Activated B cell treated with CpG ODN at 0.5 μM for 24 hours (primary cell): ENCODE measurements around the gene P3H1. TPM values are rescaled to one million over a fixed set of nuclear protein-coding genes. Genes with fewer than 3 reads are reported as not detected.
"Not testable (repeated sequence)": the region's sequence is repeated elsewhere in the genome, so short reads cannot be mapped to it uniquely, and the experiment has no call there.

Experiments
- ATAC-seq: fragments of 200-7000 bp; cut with Tn5 transposase; one replicate; pipeline ENCODE4 v1.10.0; 2021; ENCODE audit warnings: low read depth, mild to moderate bottlenecking, moderate library complexity
- CTCF ChIA-PET: fragments of 350-600 bp; sonication (Branson Sonifier 250); formaldehyde crosslinking; loops from one replicate; lab custom pipeline; 2021; ENCODE audit warnings: antibody characterized with exemption; lab: Charles Lee
- POLR2A ChIA-PET: fragments of 350-600 bp; sonication (Branson Sonifier 250); formaldehyde crosslinking; loops from one replicate; lab custom pipeline; 2021; ENCODE audit warnings: antibody characterized with exemption; lab: Charles Lee
- DNase-seq: peaks from one replicate; pipeline ENCODE4 v3.0.0; 2022
- H3K27ac Mint-ChIP-seq: one replicate; pipeline ENCODE4 v1.8.0; 2020; ENCODE audit warnings: mixed read lengths
- H3K27me3 Mint-ChIP-seq: one replicate; pipeline ENCODE4 v1.8.0; 2021; ENCODE audit warnings: mixed read lengths
- H3K36me3 Mint-ChIP-seq: one replicate; pipeline ENCODE4 v1.8.0; 2021; ENCODE audit warnings: low read depth, mixed read lengths
- H3K4me1 Mint-ChIP-seq: one replicate; pipeline ENCODE4 v1.8.0; 2021; ENCODE audit warnings: mixed read lengths
- H3K4me3 Mint-ChIP-seq: one replicate; pipeline ENCODE4 v1.8.0; 2020; ENCODE audit warnings: mild to moderate bottlenecking, mixed read lengths
- H3K9me3 Mint-ChIP-seq: one replicate; pipeline ENCODE4 v1.8.0; 2020; ENCODE audit warnings: mixed read lengths
- CTCF ChIP-seq: fragments of 200-600 bp; IDR thresholded peaks from one replicate; pipeline ENCODE4 v1.8.0; 2022; ENCODE audit warnings: antibody characterized with exemption, mild to moderate bottlenecking
- intact Hi-C: fragments of 100-400 bp; cut with micrococcal nuclease; formaldehyde crosslinking; loops from one replicate; pipeline ENCODE4 v1.15.1; 2024
- total RNA-seq: library from RNA; stranded (reverse); gene quantifications from 2 replicates; pipeline ENCODE4 v1.2.3, GENCODE V29; 2022

Gene P3H1
- total RNA-seq, 1 donor from 2014 or later = 27.1 TPM

DNA sequence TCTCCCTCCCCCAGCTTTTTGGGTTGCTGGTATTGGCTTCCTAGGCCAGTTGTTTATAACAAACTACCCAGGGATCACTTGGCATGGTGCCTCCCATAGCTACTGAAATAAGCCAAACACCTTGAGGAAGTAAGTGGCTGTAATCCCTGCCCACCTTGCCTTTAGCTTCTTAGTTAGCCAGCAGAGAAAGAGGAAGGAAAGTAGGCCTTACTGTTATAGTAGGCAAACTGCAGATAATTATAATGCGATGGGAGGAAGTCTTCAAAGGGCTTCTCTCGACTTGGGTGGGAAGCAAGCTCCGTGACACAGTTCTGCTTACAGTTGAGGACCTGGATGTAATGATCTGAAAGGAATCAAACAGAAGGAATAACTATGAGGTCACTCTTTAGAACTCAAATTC lies 8.2 kb downstream of the P3H1 start:
- Mint-ChIP-seq H3K27ac (peak overlapping the region; percentile 68), H3K9me3 (no peaks in the 10 kb centered on the region), H3K36me3 (peaks cover 55% of the 10 kb centered on the region), H3K27me3 (no peaks in the 10 kb centered on the region), H3K4me3 (no peak overlapping the region), H3K4me1 (peaks cover 19% of the 10 kb centered on the region)
- ChIA-PET POLR2A (interaction anchor here (0.7 kb wide), 1 partner anchor 8 kb away, joined by 3 read pairs; the partner anchor contains the start of genes C1orf50 and P3H1), CTCF (interaction anchor here (1.2 to 2.1 kb wide), 4 partner anchors 12 to 315 kb away, joined by 3 to 9 read pairs (median 4); no protein-coding TSS in a partner anchor)
- ATAC-seq (peak; percentile 28), DNase-seq (no peak)
- no peak for TF ChIP-seq CTCF
- intact Hi-C loops = no loop called here

GRCh38 chr1:42757892-42758275 lies 8.9 kb downstream of the P3H1 start:
- no peak for ATAC-seq
- intact Hi-C loops = no loop called here
- Mint-ChIP-seq H3K27ac (no peak overlapping the region), H3K4me1 (peaks cover 19% of the 10 kb centered on the region), H3K4me3 (no peak overlapping the region), H3K9me3 (no peaks in the 10 kb centered on the region), H3K27me3 (no peaks in the 10 kb centered on the region), H3K36me3 (peaks cover 61% of the 10 kb centered on the region)
- no peak for TF ChIP-seq CTCF
- CTCF ChIA-PET = interaction anchor here (1.1 to 2.1 kb wide), 2 partner anchors 11 to 316 kb away, joined by 3 to 9 read pairs; no protein-coding TSS in a partner anchor
- POLR2A ChIA-PET = no interaction called here
- no peak for DNase-seq

DNA sequence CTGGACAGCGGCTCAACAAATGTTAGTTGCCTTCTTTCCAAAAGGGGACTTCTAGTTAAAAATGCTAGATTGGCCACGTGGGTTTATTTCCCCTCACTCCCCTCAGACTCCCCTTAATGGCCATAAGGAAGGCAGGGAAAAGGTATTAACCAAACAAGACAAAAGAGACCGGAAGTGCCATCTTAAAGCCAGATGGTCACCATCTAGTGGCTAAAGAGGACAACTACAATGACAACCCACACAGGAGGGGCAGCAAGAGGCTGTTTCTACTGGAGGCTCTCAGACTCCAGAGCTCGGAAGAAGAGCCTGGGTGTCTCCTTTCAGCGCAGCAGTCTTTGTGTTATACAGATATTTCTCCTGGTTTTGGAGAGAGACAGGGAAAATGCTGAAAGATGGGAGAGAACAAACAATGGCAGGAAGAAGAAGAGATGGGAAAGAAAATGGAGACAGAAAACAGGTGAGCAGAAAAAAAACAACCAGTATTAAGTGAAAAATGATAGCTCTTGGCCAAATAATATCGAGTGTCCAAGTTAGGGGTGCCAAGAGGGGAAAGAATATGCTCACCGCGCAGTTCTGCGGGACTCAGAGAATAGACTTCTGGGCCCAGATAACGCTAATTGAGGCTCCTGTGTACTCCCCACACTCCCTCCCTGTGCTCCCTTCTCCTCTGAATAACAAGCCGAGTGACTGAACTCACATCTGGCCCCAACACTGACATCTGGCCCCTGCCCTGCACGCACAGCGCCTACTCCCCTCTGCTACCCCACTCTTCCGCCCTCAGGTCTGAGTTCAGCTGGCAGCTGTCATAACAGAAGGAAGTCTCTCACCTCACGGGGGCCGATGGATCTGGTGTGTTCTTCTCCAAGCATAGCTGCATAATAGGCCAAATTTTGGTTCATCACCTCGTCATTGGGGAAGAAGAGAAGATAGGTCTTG lies 9.6 kb downstream of the P3H1 start:
- no peak overlapping the region for H3K27ac Mint-ChIP-seq
- peaks cover 65% of the 10 kb centered on the region for H3K36me3 Mint-ChIP-seq
- intact Hi-C loops = no loop called here
- ATAC-seq (peak; percentile 77), DNase-seq (no peak)
- no peak for TF ChIP-seq CTCF
- no peak overlapping the region for H3K4me3 Mint-ChIP-seq
- no peaks in the 10 kb centered on the region for H3K27me3 Mint-ChIP-seq
- POLR2A ChIA-PET = interaction anchor here (1.1 to 1.3 kb wide), 2 partner anchors 10 to 89 kb away, joined by 3 to 4 read pairs; partner anchors contain the start of genes C1orf50 and ZNF691
- H3K4me1 Mint-ChIP-seq = peaks cover 16% of the 10 kb centered on the region
- H3K9me3 Mint-ChIP-seq = no peaks in the 10 kb centered on the region
- CTCF ChIA-PET = interaction anchor here (1.1 to 1.2 kb wide), 2 partner anchors 9 to 317 kb away, joined by 3 to 6 read pairs; no protein-coding TSS in a partner anchor

GRCh38 chr1:42753070-42753469 lies 13.8 kb downstream of the P3H1 start:
- Mint-ChIP-seq H3K9me3 (peaks cover 4% of the 10 kb centered on the region), H3K36me3 (peaks cover 85% of the 10 kb centered on the region), H3K27me3 (no peaks in the 10 kb centered on the region), H3K4me3 (no peak overlapping the region), H3K27ac (no peak overlapping the region), H3K4me1 (peaks cover 4% of the 10 kb centered on the region)
- ChIA-PET CTCF (interaction anchor here (1.1 to 1.4 kb wide), 2 partner anchors 14 to 142 kb away, joined by 3 to 4 read pairs; partner anchors contain the start of genes C1orf50 and P3H1), POLR2A (no interaction called here)
- ATAC-seq = no peak
- intact Hi-C loops = no loop called here
- no peak for TF ChIP-seq CTCF
- DNase-seq = no peak

DNA sequence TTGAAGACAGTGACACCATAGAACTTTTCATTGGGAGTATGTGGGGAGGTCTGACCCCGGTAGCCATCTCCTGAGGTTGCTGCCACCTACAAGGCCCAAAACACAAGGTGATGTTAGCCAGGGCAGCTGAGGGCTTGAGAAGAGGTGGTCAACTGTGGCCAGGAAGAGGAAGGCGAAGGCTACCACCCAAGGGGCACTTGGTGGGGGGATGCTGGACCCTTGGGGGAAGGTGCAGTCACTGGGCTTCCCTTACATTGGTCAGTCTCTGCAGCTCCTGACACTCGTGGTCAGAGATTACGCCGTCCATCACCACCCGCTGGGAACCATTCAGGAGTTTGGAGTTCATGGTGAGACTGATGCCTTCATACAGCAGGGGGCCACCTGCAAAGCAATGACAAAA lies 14.5 kb downstream of the P3H1 start:
- no peaks in the 10 kb centered on the region for H3K27me3 Mint-ChIP-seq
- intact Hi-C loops = no loop called here
- no peak for ATAC-seq
- no peak for DNase-seq
- TF ChIP-seq CTCF = no peak
- ChIA-PET POLR2A (no interaction called here), CTCF (interaction anchor here (1.1 to 1.4 kb wide), 2 partner anchors 15 to 175 kb away, joined by 3 to 4 read pairs; partner anchors contain the start of genes C1orf50 and P3H1)
- peaks cover 4% of the 10 kb centered on the region for H3K9me3 Mint-ChIP-seq
- peaks cover 83% of the 10 kb centered on the region for H3K36me3 Mint-ChIP-seq
- H3K27ac Mint-ChIP-seq = no peak overlapping the region
- H3K4me1 Mint-ChIP-seq = peaks cover 4% of the 10 kb centered on the region
- no peak overlapping the region for H3K4me3 Mint-ChIP-seq

DNA sequence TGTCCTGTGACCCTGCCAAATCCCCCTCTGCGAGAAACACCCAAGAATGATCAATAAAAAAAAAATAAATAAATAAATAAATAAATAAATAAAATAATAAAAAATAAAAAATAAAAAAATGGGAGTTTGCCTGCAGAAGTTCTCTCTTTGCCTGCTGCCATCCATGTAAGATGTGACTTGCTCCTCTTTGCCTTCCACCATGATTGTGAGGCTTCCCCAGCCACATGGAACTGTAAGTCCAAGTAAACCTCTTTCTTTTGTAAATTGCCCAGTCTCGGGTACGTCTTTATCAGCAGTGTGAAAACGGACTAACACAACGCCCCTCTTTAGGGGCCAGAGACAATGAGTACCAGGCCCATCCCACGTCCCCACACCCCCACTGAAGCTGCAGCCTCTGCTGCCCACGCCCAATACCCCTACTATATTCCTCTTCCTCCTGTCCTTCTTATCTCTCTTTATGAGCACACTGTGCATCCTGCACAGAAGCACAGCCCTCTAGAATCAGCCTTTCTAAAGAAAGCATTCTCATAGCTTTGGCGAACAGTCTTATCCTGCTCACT lies 15.2 kb downstream of the P3H1 start:
- H3K27ac Mint-ChIP-seq, POLR2A ChIA-PET, ATAC-seq, H3K27me3 Mint-ChIP-seq, H3K4me3 Mint-ChIP-seq, H3K4me1 Mint-ChIP-seq, DNase-seq, intact Hi-C loops, H3K9me3 Mint-ChIP-seq: not testable (repeated sequence)
- CTCF ChIA-PET = interaction anchor here (1.1 to 1.4 kb wide), 2 partner anchors 15 to 175 kb away, joined by 3 to 4 read pairs; partner anchors contain the start of genes C1orf50 and P3H1
- H3K36me3 Mint-ChIP-seq = peaks cover 82% of the 10 kb centered on the region
